Measurements from ENCODE around the gene DAW1. TPM values are rescaled to one million over a fixed set of nuclear protein-coding genes. Genes with fewer than 3 reads are reported as not detected.

Gene DAW1
- total and polyA plus RNA-seq, 2 donors (not counting 1 experiment from before 2014, with no cell fraction given) = 0.11 TPM; not detected in 1

GRCh38 chr2:227861011-227861410 lies 10.4 kb upstream of the DAW1 start:
- H2AFZ ChIP-seq (ENCODE audit: low read length) = no peak overlapping the region
- no peaks in the 10 kb centered on the region for H4K20me1 ChIP-seq (ENCODE audit: control insufficient read depth, extremely low read depth, insufficient read depth, low read length)
- no peaks in the 10 kb centered on the region for H3K9me3 ChIP-seq (ENCODE audit: control insufficient read depth, insufficient read depth, low read depth, low read length)
- H3K79me2 ChIP-seq (ENCODE audit: control insufficient read depth, insufficient read depth, low read length) = no peaks in the 10 kb centered on the region
- H3K36me3 ChIP-seq (ENCODE audit: control insufficient read depth, insufficient read depth, low read length) = no peaks in the 10 kb centered on the region
- H3K4me2 ChIP-seq (ENCODE audit: extremely low read depth, insufficient read depth, low read length) = no peak overlapping the region
- TF ChIP-seq CTCF (conservative IDR thresholded peaks at IDR 0.05 in 1 of 2, IDR thresholded peaks at IDR 0.05 in 1 of 2; ENCODE audit: low read depth in 1 of 2, low read length in 2 of 2) (no peak), EZH2 (IDR thresholded peaks at IDR 0.05; ENCODE audit: low read length, missing control alignments) (no peak)
- H3K27me3 ChIP-seq (ENCODE audit: control insufficient read depth, insufficient read depth, low read length) = no peaks in the 10 kb centered on the region
- no peak overlapping the region for H3K27ac ChIP-seq (ENCODE audit: insufficient read depth, low read length)
- no peak overlapping the region for H3K9ac ChIP-seq (ENCODE audit: insufficient read depth, low read length)
- H3K4me3 ChIP-seq (replicated peaks in 1 of 4; ENCODE audit: control extremely low read depth in 1 of 4, insufficient read depth in 1 of 4, low read depth in 3 of 4, low read length in 4 of 4) = no peak overlapping the region
- peaks cover 10% of the 10 kb centered on the region for H3K4me1 ChIP-seq (ENCODE audit: control insufficient read depth, extremely low read depth, insufficient read depth, low read length)
- DNase-seq (ENCODE audit: low read depth in 2 of 2) = peak in 1 of 2 donors; percentile 50

GRCh38 chr2:227862227-227862740 lies 9.1 kb upstream of the DAW1 start:
- H3K4me3 ChIP-seq (replicated peaks in 1 of 4; ENCODE audit: control extremely low read depth in 1 of 4, insufficient read depth in 1 of 4, low read depth in 3 of 4, low read length in 4 of 4) = no peak overlapping the region
- no peak overlapping the region for H2AFZ ChIP-seq (ENCODE audit: low read length)
- no peaks in the 10 kb centered on the region for H4K20me1 ChIP-seq (ENCODE audit: control insufficient read depth, extremely low read depth, insufficient read depth, low read length)
- peak; percentile 36 to 74 for TF ChIP-seq CTCF (conservative IDR thresholded peaks at IDR 0.05 in 1 of 2, IDR thresholded peaks at IDR 0.05 in 1 of 2; ENCODE audit: low read depth in 1 of 2, low read length in 2 of 2)
- no peak for TF ChIP-seq EZH2 (IDR thresholded peaks at IDR 0.05; ENCODE audit: low read length, missing control alignments)
- H3K4me2 ChIP-seq (ENCODE audit: extremely low read depth, insufficient read depth, low read length) = no peak overlapping the region
- no peaks in the 10 kb centered on the region for H3K79me2 ChIP-seq (ENCODE audit: control insufficient read depth, insufficient read depth, low read length)
- no peaks in the 10 kb centered on the region for H3K36me3 ChIP-seq (ENCODE audit: control insufficient read depth, insufficient read depth, low read length)
- H3K9me3 ChIP-seq (ENCODE audit: control insufficient read depth, insufficient read depth, low read depth, low read length) = no peaks in the 10 kb centered on the region
- H3K27ac ChIP-seq (ENCODE audit: insufficient read depth, low read length) = peak overlapping the region; percentile 77
- peak; percentile 46 to 86 for DNase-seq (ENCODE audit: low read depth in 2 of 2)
- no peak overlapping the region for H3K9ac ChIP-seq (ENCODE audit: insufficient read depth, low read length)
- H3K27me3 ChIP-seq (ENCODE audit: control insufficient read depth, insufficient read depth, low read length) = no peaks in the 10 kb centered on the region
- peaks cover 10% of the 10 kb centered on the region for H3K4me1 ChIP-seq (ENCODE audit: control insufficient read depth, extremely low read depth, insufficient read depth, low read length)

- peak; percentile 89 to 90 for DNase-seq (ENCODE audit: low read depth in 2 of 2)
- no peak overlapping the region for H3K4me3 ChIP-seq (replicated peaks in 1 of 4; ENCODE audit: control extremely low read depth in 1 of 4, insufficient read depth in 1 of 4, low read depth in 3 of 4, low read length in 4 of 4)
These were observed 8.5 kb upstream of the DAW1 start for GRCh38 chr2:227862741-227863588.

More at GRCh38 chr2:227862741-227863588, 8.5 kb upstream of the DAW1 start:
- H3K9me3 ChIP-seq (ENCODE audit: control insufficient read depth, insufficient read depth, low read depth, low read length) = no peaks in the 10 kb centered on the region
- no peaks in the 10 kb centered on the region for H3K36me3 ChIP-seq (ENCODE audit: control insufficient read depth, insufficient read depth, low read length)
- H3K27ac ChIP-seq (ENCODE audit: insufficient read depth, low read length) = peak overlapping the region; percentile 77
- H3K79me2 ChIP-seq (ENCODE audit: control insufficient read depth, insufficient read depth, low read length) = no peaks in the 10 kb centered on the region
- no peak overlapping the region for H2AFZ ChIP-seq (ENCODE audit: low read length)
- H3K9ac ChIP-seq (ENCODE audit: insufficient read depth, low read length) = no peak overlapping the region
- no peaks in the 10 kb centered on the region for H4K20me1 ChIP-seq (ENCODE audit: control insufficient read depth, extremely low read depth, insufficient read depth, low read length)
- H3K4me1 ChIP-seq (ENCODE audit: control insufficient read depth, extremely low read depth, insufficient read depth, low read length) = peaks cover 10% of the 10 kb centered on the region
- TF ChIP-seq CTCF (conservative IDR thresholded peaks at IDR 0.05 in 1 of 2, IDR thresholded peaks at IDR 0.05 in 1 of 2; ENCODE audit: low read depth in 1 of 2, low read length in 2 of 2) (no peak), EZH2 (IDR thresholded peaks at IDR 0.05; ENCODE audit: low read length, missing control alignments) (no peak)
- peak overlapping the region; percentile 49 for H3K4me2 ChIP-seq (ENCODE audit: extremely low read depth, insufficient read depth, low read length)
- H3K27me3 ChIP-seq (ENCODE audit: control insufficient read depth, insufficient read depth, low read length) = no peaks in the 10 kb centered on the region
